Keratinocyte (primary cell): Measurements from ENCODE around the gene OGDH. TPM values are rescaled to one million over a fixed set of nuclear protein-coding genes. Genes with fewer than 3 reads are reported as not detected.

Source experiments
- DNase-seq: peaks from one replicate; pipeline ENCODE4 v3.0.0-alpha.2; 2011; ENCODE audit warnings: low read depth, missing footprints, low spot score
- FAIRE-seq: peaks from 2 replicates; lab custom pipeline; 2011; peaks lifted over from hg19 to GRCh38; lab: Jason Lieb, UNC
- H2AFZ ChIP-seq: 2 replicates; pipeline ENCODE4 v1.6.0; 2012; ENCODE audit warnings: low read length, control low read depth, inconsistent platforms; ENCODE audit not compliant: control insufficient read depth
- H3K27ac ChIP-seq: 2 replicates; pipeline ENCODE4 v1.5.1; 2011; ENCODE audit warnings: low read length; ENCODE audit not compliant: control insufficient read depth, insufficient read depth
- H3K27me3 ChIP-seq: 3 replicates; pipeline ENCODE4 v1.6.0; 2011; ENCODE audit warnings: low read length; ENCODE audit not compliant: control insufficient read depth, insufficient read depth; ENCODE audit errors: extremely low read depth
- H3K36me3 ChIP-seq, 2 experiments: 2 replicates in 1 of 2; 3 replicates in 1 of 2; pipeline ENCODE4 v1.5.1; 2011; ENCODE audit warnings: low read length in 2 of 2, mild to moderate bottlenecking in 1 of 2; ENCODE audit not compliant: control insufficient read depth in 2 of 2, insufficient read depth in 2 of 2; ENCODE audit errors: extremely low read depth in 1 of 2
- H3K4me1 ChIP-seq: 3 replicates; pipeline ENCODE4 v1.5.1; 2011; ENCODE audit warnings: low read length; ENCODE audit not compliant: control insufficient read depth, insufficient read depth; ENCODE audit errors: extremely low read depth
- H3K4me2 ChIP-seq: 3 replicates; pipeline ENCODE4 v1.6.0; 2011; ENCODE audit warnings: low read depth, low read length; ENCODE audit not compliant: control insufficient read depth, insufficient read depth; ENCODE audit errors: extremely low read depth
- H3K4me3 ChIP-seq, 3 experiments: fragments of 200-600 bp in 1 of 3; sonication (generic) in 1 of 3; 2 replicates in 2 of 3; 3 replicates in 1 of 3; pipeline ENCODE4 v1.5.1; 2011 to 2016; ENCODE audit warnings: low read length in 3 of 3, mild to moderate bottlenecking in 3 of 3, control low read depth in 2 of 3, inconsistent platforms in 1 of 3, low read depth in 1 of 3, mixed read lengths in 1 of 3, mixed run types in 1 of 3, moderate library complexity in 1 of 3; ENCODE audit not compliant: control insufficient read depth in 2 of 3, insufficient read depth in 2 of 3; ENCODE audit errors: extremely low read depth in 1 of 3
- H3K79me2 ChIP-seq: 2 replicates; pipeline ENCODE4 v1.6.0; 2012; ENCODE audit warnings: low read length; ENCODE audit not compliant: control insufficient read depth, insufficient read depth
- H3K9ac ChIP-seq: 3 replicates; pipeline ENCODE4 v1.6.0; 2011; ENCODE audit warnings: low read length; ENCODE audit not compliant: control insufficient read depth, insufficient read depth; ENCODE audit errors: extremely low read depth
- H3K9me1 ChIP-seq: 3 replicates; pipeline ENCODE4 v1.6.0; 2011; ENCODE audit warnings: low read length; ENCODE audit not compliant: control insufficient read depth, insufficient read depth; ENCODE audit errors: extremely low read depth
- H3K9me3 ChIP-seq: 2 replicates; pipeline ENCODE4 v1.5.1; 2012; ENCODE audit warnings: low read depth, low read length; ENCODE audit not compliant: control insufficient read depth
- H4K20me1 ChIP-seq: 3 replicates; pipeline ENCODE4 v1.6.0; 2011; ENCODE audit warnings: low read length; ENCODE audit not compliant: control insufficient read depth, insufficient read depth; ENCODE audit errors: extremely low read depth
- EZH2 ChIP-seq: IDR thresholded peaks from one replicate; pipeline ENCODE4 v1.6.1; 2012; ENCODE audit warnings: inconsistent platforms, mild to moderate bottlenecking, low read length, moderate library complexity
- dilution Hi-C: fragments of 300-500 bp; cut with MboI; formaldehyde crosslinking; loops from one replicate; pipeline ENCODE4 v1.7.0; 2020; ENCODE audit warnings: low sequenced_read_pairs; ENCODE audit not compliant: extremely low pct_ligation_motif_present
- polyA plus RNA-seq, 5 experiments: library from polyadenylated mRNA; depleted of rRNA in 3 of 5; stranded (reverse) in 3 of 5; stranded (forward) in 1 of 5; unstranded in 1 of 5; fragments of >200 nt; gene quantifications; 1 replicate in 1 of 5; 2 replicates in 3 of 5; 3 replicates in 1 of 5; pipeline versions ENCODE4 v1.2.1 to v1.2.3, GENCODE V29; 2011 to 2012; ENCODE audit warnings: missing spikeins in 2 of 5, low read depth in 1 of 5, low replicate concordance in 1 of 5
- TF ChIP-seq, protein P1 (sequence below), 3 experiments: IDR thresholded peaks in 1 of 3; conservative IDR thresholded peaks in 1 of 3; optimal IDR thresholded peaks in 1 of 3; 2 replicates in 2 of 3; 3 replicates in 1 of 3; pipeline versions ENCODE3 to v1.5.1; 2011; ENCODE audit warnings: low read length in 3 of 3, mild to moderate bottlenecking in 3 of 3, moderate library complexity in 2 of 3, control low read depth in 1 of 3, inconsistent platforms in 1 of 3; ENCODE audit not compliant: insufficient read depth in 2 of 3; ENCODE audit errors: extremely low read depth in 1 of 3

The OGDH gene
- polyA plus RNA-seq, 1 donor (not counting 4 experiments of a cell fraction or from before 2014, with no cell fraction given) = 46.4 TPM

- Histone ChIP-seq H3K27ac (no peak overlapping the region), H3K9ac (no peak overlapping the region), H3K79me2 (peaks cover 19% of the 10 kb centered on the region), H3K36me3 (peaks cover 22 to 39% of the 10 kb centered on the region in 2 experiments), H3K27me3 (no peaks in the 10 kb centered on the region), H3K9me3 (no peaks in the 10 kb centered on the region), H3K4me2 (no peak overlapping the region), H3K4me3 (no peak overlapping the region), H4K20me1 (no peaks in the 10 kb centered on the region), H2AFZ (no peak overlapping the region), H3K4me1 (peaks cover 22% of the 10 kb centered on the region), H3K9me1 (peaks cover 2% of the 10 kb centered on the region)
- no peak for FAIRE-seq
- dilution Hi-C loops = no loop called here
- TF ChIP-seq, protein P1, sequence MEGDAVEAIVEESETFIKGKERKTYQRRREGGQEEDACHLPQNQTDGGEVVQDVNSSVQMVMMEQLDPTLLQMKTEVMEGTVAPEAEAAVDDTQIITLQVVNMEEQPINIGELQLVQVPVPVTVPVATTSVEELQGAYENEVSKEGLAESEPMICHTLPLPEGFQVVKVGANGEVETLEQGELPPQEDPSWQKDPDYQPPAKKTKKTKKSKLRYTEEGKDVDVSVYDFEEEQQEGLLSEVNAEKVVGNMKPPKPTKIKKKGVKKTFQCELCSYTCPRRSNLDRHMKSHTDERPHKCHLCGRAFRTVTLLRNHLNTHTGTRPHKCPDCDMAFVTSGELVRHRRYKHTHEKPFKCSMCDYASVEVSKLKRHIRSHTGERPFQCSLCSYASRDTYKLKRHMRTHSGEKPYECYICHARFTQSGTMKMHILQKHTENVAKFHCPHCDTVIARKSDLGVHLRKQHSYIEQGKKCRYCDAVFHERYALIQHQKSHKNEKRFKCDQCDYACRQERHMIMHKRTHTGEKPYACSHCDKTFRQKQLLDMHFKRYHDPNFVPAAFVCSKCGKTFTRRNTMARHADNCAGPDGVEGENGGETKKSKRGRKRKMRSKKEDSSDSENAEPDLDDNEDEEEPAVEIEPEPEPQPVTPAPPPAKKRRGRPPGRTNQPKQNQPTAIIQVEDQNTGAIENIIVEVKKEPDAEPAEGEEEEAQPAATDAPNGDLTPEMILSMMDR (optimal IDR thresholded peaks at IDR 0.05 in 1 of 3, IDR thresholded peaks at IDR 0.05 in 1 of 3, conservative IDR thresholded peaks at IDR 0.05 in 1 of 3; ENCODE audit: extremely low read depth in 1 of 3, insufficient read depth in 2 of 3, low read length in 3 of 3) = no peak
- TF ChIP-seq EZH2 = no peak
- DNase-seq = no peak
These were observed 23.5 kb downstream of the OGDH start for GRCh38 chr7:44629829-44630522.

- Histone ChIP-seq H3K9me3 (no peaks in the 10 kb centered on the region), H3K9ac (no peak overlapping the region), H4K20me1 (no peaks in the 10 kb centered on the region), H3K4me3 (no peak overlapping the region), H3K27ac (no peak overlapping the region), H3K9me1 (peaks cover 2% of the 10 kb centered on the region), H3K27me3 (no peaks in the 10 kb centered on the region), H3K79me2 (peaks cover 9% of the 10 kb centered on the region), H3K36me3 (peaks cover 18 to 34% of the 10 kb centered on the region in 2 experiments), H3K4me1 (peaks cover 25% of the 10 kb centered on the region), H3K4me2 (no peak overlapping the region), H2AFZ (no peak overlapping the region)
- dilution Hi-C loops = no loop called here
- TF ChIP-seq, protein P1 (optimal IDR thresholded peaks at IDR 0.05 in 1 of 3, IDR thresholded peaks at IDR 0.05 in 1 of 3, conservative IDR thresholded peaks at IDR 0.05 in 1 of 3; ENCODE audit: extremely low read depth in 1 of 3, insufficient read depth in 2 of 3, low read length in 3 of 3) = no peak
- no peak for TF ChIP-seq EZH2
- DNase-seq (no peak), FAIRE-seq (no peak)
These were observed 24.5 kb downstream of the OGDH start for GRCh38 chr7:44630792-44631457.
